WTC11 (cell line): ENCODE results near the gene GLE1. TPM values are rescaled to one million over a fixed set of nuclear protein-coding genes. Genes with fewer than 3 reads are reported as not detected.

Experiments
- ATF2 ChIP-seq: sonication (generic); formaldehyde crosslinking; IDR thresholded peaks from 2 replicates; pipeline ENCODE4 v1.8.1; 2022; ENCODE audit warnings: low read depth, missing genetic modification reagents, borderline replicate concordance
- CTCF ChIP-seq: fragments of 200-600 bp; IDR thresholded peaks from 2 replicates; pipeline ENCODE4 v1.8.0; 2022; ENCODE audit warnings: antibody characterized with exemption
- E2F1 ChIP-seq: sonication (generic); formaldehyde crosslinking; IDR thresholded peaks from 2 replicates; pipeline ENCODE4 v1.8.0; 2022; ENCODE audit warnings: mild to moderate bottlenecking, missing genetic modification reagents
- ELF4 ChIP-seq: sonication (generic); formaldehyde crosslinking; IDR thresholded peaks from 2 replicates; pipeline ENCODE4 v1.8.1; 2022; ENCODE audit warnings: low read depth, mild to moderate bottlenecking, moderate library complexity, missing genetic modification reagents
- ETV6 ChIP-seq: sonication (generic); formaldehyde crosslinking; IDR thresholded peaks from 2 replicates; pipeline ENCODE4 v1.8.1; 2022; ENCODE audit warnings: mild to moderate bottlenecking, missing genetic modification reagents
- IRF1 ChIP-seq: sonication (generic); formaldehyde crosslinking; IDR thresholded peaks from 2 replicates; pipeline ENCODE4 v1.8.0; 2023; ENCODE audit warnings: missing genetic modification reagents
- JAZF1 ChIP-seq: fragments of 250-450 bp; sonication (Bioruptor Pico); IDR thresholded peaks from 2 replicates; pipeline ENCODE4 v1.9.0; 2021; ENCODE audit warnings: moderate library complexity, mild to moderate bottlenecking, inconsistent platforms
- MLX ChIP-seq: sonication (generic); formaldehyde crosslinking; IDR thresholded peaks from 2 replicates; pipeline ENCODE4 v1.8.1; 2023; ENCODE audit warnings: mild to moderate bottlenecking, missing genetic modification reagents, moderate library complexity
- OVOL2 ChIP-seq: fragments of 250-450 bp; sonication (Bioruptor Pico); IDR thresholded peaks from 2 replicates; pipeline ENCODE4 v1.9.0; 2021; ENCODE audit warnings: mild to moderate bottlenecking, borderline replicate concordance
- PRRX2 ChIP-seq: fragments of 250-450 bp; sonication (Bioruptor Pico); IDR thresholded peaks from 2 replicates; pipeline ENCODE4 v1.8.0; 2021; ENCODE audit warnings: mild to moderate bottlenecking
- RELA ChIP-seq: sonication (generic); formaldehyde crosslinking; IDR thresholded peaks from 2 replicates; pipeline ENCODE4 v1.8.1; 2022; ENCODE audit warnings: missing genetic modification reagents, mild to moderate bottlenecking, borderline replicate concordance
- RORB ChIP-seq: fragments of 250-450 bp; sonication (Bioruptor Pico); IDR thresholded peaks from 2 replicates; pipeline ENCODE4 v1.9.0; 2021; ENCODE audit warnings: mild to moderate bottlenecking
- TCF7 ChIP-seq: sonication (generic); formaldehyde crosslinking; IDR thresholded peaks from 2 replicates; pipeline ENCODE4 v1.8.0; 2022; ENCODE audit warnings: mild to moderate bottlenecking, low read depth, missing genetic modification reagents, moderate library complexity
- TP53 ChIP-seq: sonication (generic); formaldehyde crosslinking; IDR thresholded peaks from 2 replicates; pipeline ENCODE4 v1.8.1; 2023; ENCODE audit warnings: mild to moderate bottlenecking, missing genetic modification reagents
- ZBTB21 ChIP-seq: sonication (generic); formaldehyde crosslinking; IDR thresholded peaks from 2 replicates; pipeline ENCODE4 v1.8.1; 2023; ENCODE audit warnings: mild to moderate bottlenecking, missing genetic modification reagents, borderline replicate concordance
- ZNF281 ChIP-seq: sonication (generic); formaldehyde crosslinking; IDR thresholded peaks from 2 replicates; pipeline ENCODE4 v1.8.0; 2023; ENCODE audit warnings: mild to moderate bottlenecking, missing genetic modification reagents
- ZNF425 ChIP-seq: fragments of 250-450 bp; sonication (Bioruptor Pico); conservative IDR thresholded peaks from 2 replicates; pipeline ENCODE4 v1.9.0; 2021; ENCODE audit warnings: mild to moderate bottlenecking
- total RNA-seq: library from RNA; stranded (reverse); gene quantifications from 3 replicates; pipeline ENCODE4 v1.2.3, GENCODE V29; 2021
- TF ChIP-seq, protein P1 (sequence below): sonication (generic); formaldehyde crosslinking; IDR thresholded peaks from 2 replicates; pipeline ENCODE4 v1.8.1; 2023; ENCODE audit warnings: mild to moderate bottlenecking, missing genetic modification reagents
- TF ChIP-seq, protein P2 (sequence below): sonication (generic); formaldehyde crosslinking; conservative IDR thresholded peaks from 2 replicates; pipeline ENCODE4 v1.8.1; 2023; ENCODE audit warnings: mild to moderate bottlenecking, low read depth, missing genetic modification reagents, moderate library complexity
- TF ChIP-seq, protein P3 (sequence below): sonication (generic); formaldehyde crosslinking; IDR thresholded peaks from 2 replicates; pipeline ENCODE4 v1.8.0; 2022; ENCODE audit warnings: mild to moderate bottlenecking, missing genetic modification reagents
- TF ChIP-seq, protein P4 (sequence below): fragments of 250-450 bp; sonication (Bioruptor Pico); IDR thresholded peaks from 2 replicates; pipeline ENCODE4 v1.8.0; 2021; ENCODE audit warnings: mild to moderate bottlenecking

Gene GLE1
- total RNA-seq, 1 experiment from 2014 or later, result 19.7 TPM

- TF ChIP-seq MLX (CRISPR knock-in tag) (no peak), ELF4 (CRISPR knock-in tag) (no peak), PRRX2 (no peak), OVOL2 (CRISPR knock-in tag) (no peak), IRF1 (no peak), RORB (CRISPR knock-in tag) (no peak), JAZF1 (CRISPR knock-in tag) (no peak), E2F1 (no peak), ZNF425 (CRISPR knock-in tag) (no peak), CTCF (no peak), ATF2 (CRISPR knock-in tag) (no peak), RELA (no peak; the same call in 1 of the 2 replicates), TCF7 (CRISPR knock-in tag) (no peak), ZNF281 (CRISPR knock-in tag) (no peak), ZBTB21 (CRISPR knock-in tag) (no peak), ETV6 (CRISPR knock-in tag) (no peak), TP53 (CRISPR knock-in tag) (no peak)
- TF ChIP-seq, protein P1, sequence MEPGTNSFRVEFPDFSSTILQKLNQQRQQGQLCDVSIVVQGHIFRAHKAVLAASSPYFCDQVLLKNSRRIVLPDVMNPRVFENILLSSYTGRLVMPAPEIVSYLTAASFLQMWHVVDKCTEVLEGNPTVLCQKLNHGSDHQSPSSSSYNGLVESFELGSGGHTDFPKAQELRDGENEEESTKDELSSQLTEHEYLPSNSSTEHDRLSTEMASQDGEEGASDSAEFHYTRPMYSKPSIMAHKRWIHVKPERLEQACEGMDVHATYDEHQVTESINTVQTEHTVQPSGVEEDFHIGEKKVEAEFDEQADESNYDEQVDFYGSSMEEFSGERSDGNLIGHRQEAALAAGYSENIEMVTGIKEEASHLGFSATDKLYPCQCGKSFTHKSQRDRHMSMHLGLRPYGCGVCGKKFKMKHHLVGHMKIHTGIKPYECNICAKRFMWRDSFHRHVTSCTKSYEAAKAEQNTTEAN (CRISPR knock-in tag), result no peak
- TF ChIP-seq, protein P2, sequence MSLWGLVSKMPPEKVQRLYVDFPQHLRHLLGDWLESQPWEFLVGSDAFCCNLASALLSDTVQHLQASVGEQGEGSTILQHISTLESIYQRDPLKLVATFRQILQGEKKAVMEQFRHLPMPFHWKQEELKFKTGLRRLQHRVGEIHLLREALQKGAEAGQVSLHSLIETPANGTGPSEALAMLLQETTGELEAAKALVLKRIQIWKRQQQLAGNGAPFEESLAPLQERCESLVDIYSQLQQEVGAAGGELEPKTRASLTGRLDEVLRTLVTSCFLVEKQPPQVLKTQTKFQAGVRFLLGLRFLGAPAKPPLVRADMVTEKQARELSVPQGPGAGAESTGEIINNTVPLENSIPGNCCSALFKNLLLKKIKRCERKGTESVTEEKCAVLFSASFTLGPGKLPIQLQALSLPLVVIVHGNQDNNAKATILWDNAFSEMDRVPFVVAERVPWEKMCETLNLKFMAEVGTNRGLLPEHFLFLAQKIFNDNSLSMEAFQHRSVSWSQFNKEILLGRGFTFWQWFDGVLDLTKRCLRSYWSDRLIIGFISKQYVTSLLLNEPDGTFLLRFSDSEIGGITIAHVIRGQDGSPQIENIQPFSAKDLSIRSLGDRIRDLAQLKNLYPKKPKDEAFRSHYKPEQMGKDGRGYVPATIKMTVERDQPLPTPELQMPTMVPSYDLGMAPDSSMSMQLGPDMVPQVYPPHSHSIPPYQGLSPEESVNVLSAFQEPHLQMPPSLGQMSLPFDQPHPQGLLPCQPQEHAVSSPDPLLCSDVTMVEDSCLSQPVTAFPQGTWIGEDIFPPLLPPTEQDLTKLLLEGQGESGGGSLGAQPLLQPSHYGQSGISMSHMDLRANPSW (CRISPR knock-in tag), result no peak
- TF ChIP-seq, protein P3, sequence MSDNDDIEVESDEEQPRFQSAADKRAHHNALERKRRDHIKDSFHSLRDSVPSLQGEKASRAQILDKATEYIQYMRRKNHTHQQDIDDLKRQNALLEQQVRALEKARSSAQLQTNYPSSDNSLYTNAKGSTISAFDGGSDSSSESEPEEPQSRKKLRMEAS (CRISPR knock-in tag), result peak; percentile 63; the same call in 1 of the 2 replicates
- TF ChIP-seq, protein P4, sequence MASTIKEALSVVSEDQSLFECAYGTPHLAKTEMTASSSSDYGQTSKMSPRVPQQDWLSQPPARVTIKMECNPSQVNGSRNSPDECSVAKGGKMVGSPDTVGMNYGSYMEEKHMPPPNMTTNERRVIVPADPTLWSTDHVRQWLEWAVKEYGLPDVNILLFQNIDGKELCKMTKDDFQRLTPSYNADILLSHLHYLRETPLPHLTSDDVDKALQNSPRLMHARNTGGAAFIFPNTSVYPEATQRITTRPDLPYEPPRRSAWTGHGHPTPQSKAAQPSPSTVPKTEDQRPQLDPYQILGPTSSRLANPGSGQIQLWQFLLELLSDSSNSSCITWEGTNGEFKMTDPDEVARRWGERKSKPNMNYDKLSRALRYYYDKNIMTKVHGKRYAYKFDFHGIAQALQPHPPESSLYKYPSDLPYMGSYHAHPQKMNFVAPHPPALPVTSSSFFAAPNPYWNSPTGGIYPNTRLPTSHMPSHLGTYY (CRISPR knock-in tag), result no peak
These were observed 48.5 kb upstream of the GLE1 start, which contains the start of gene ODF2 (continued) for GRCh38 chr9:128455849-128456612.
